Right ventricle myocardium inferior (tissue), 1 donor: ENCODE results near the gene URI1. TPM values are rescaled to one million over a fixed set of nuclear protein-coding genes. Genes with fewer than 3 reads are reported as not detected.
"Not testable (repeated sequence)": the region's sequence is repeated elsewhere in the genome, so short reads cannot be mapped to it uniquely, and the experiment has no call there.

Source experiments
- ATAC-seq: fragments of 200-7000 bp; cut with Tn5 transposase; one replicate; pipeline ENCODE4 v1.9.1; 2020; ENCODE audit warnings: mild to moderate bottlenecking, moderate library complexity
- DNase-seq: peaks from one replicate; pipeline ENCODE4 v3.0.0; 2021; ENCODE audit errors: missing footprints
- intact Hi-C: fragments of 100-400 bp; cut with DNase I; formaldehyde crosslinking; loops from one replicate; pipeline ENCODE4 v1.11.0; 2022
- total RNA-seq: library from RNA; stranded (reverse); fragmentation: NEBNext Ultra II Directional; extraction: Animal tissue kit (Norgen Biotek cat#: 25700); gene quantifications from one replicate; pipeline ENCODE4 v1.2.1, GENCODE V29; 2021
- donor health status: DM: no; HTN: yes; CAD: no; lungs with severe emphysema.

Gene URI1
- total RNA-seq, 1 donor from 2014 or later, result 43.0 TPM

DNA sequence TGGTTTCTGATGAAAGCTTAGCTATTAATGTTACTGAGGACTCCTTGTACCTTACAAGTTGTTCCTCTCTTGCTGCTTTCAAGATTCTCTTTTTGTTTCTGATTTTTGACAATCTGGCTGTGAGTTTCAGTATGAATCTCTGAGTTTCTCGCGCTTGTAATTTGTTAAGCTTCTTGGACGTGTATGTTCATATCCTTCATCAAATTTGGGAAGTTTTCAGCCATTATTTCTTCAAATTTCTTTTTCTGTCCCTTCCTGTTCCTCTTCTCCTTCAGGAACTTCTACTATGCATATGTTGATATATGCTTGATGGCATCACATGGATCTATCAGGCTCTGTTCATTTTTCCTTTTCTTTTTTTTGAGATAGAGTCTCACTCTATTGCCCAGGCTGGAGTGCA lies 5.6 kb upstream of the URI1 start:
- intact Hi-C loops, result no loop called here
- no peak for DNase-seq
- ATAC-seq, result no peak

DNA sequence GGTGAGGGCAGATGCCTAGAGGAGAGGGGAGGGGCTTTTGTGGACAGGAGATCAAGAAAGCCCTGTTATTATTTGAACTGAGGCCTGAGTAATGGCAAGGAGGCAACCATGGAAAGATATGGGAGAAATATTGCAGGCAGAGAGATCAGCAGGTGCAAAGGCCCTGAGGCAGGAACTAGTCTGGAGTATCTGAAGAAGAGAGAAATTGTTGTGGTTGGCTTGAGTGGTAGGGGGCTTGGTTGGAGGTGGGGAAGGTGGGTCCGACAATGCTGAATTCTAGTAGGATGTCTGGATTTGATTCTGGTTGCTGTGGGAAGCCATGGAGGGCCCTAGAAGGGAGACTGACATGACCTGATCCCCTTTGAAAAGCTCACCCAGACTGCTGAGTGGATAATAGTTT lies 2.4 kb upstream of the URI1 start:
- no peak for DNase-seq
- ATAC-seq, result no peak
- intact Hi-C loops, result no loop called here

DNA sequence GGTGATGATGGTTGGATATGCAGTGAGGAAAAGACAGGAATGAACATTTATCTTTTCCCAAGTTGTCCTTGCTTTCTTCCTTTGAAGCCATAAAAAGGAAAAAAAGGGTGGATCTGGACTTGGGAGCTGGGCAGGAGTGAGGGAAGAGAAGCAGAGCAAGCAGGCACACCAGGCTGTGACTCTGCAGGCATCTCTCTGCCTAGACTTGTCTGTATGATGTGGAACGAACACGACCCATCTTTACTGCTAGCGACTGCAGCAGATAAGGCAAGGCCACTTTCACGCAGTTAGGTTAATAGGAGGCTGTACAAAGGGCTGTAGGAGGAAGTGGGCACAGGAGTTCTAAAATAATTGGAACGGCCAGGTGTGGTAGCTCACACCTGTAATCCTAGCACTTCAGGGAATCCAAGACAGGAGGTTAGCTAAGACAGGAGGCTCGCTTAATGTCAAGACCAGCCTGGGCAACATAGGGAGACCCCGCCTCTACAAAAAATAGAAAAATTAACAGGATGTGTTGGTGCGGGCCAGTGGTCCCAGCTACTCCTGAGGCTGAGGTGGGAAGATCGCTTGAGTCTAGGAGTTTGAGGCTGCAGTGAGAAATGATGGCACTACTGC lies 961 bp upstream of the URI1 start:
- intact Hi-C loops, result no loop called here
- no peak for DNase-seq
- ATAC-seq, result no peak

DNA sequence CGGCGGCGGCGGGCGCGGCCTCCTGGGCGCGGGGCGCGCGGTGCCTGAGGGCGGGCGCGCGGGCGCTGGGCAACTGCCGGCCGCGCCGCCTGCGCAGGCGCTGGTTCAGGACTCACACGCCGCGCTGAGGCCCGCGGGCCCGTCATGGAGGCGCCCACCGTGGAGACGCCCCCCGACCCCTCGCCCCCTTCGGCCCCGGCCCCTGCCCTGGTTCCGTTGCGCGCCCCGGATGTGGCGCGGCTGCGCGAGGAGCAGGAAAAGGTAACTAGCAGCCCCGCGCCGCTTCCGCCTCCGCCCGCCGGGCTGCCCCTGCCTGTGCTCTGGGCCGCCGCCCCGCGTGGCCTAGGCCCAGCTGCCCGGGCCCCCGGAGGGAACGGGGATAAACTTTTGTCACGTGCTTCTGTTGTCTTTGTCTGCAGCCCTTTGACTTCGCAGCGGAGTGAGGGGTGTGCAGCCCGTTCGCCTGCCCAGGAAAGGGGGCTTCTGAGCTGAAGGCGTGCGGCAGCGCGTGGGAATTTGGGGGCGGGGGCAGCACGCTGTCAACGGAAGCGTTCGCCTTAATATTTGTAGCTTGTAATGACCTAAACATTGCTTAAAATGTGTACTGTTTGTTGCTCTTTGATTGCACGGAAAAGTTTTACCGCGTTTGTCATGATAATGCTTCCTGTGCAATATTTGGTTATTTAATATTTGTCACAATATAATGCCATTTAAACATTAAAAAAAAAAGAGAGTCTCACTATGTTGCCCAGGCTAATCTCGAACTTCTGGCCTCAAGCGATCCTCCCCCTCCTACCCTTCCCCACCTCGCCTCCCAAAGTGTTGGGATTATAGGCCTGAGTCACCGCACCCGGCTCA lies 594 bp downstream of the URI1 start:
- DNase-seq (peak; percentile 80), ATAC-seq (peak; percentile 69)
- intact Hi-C loops, result no loop called here

DNA sequence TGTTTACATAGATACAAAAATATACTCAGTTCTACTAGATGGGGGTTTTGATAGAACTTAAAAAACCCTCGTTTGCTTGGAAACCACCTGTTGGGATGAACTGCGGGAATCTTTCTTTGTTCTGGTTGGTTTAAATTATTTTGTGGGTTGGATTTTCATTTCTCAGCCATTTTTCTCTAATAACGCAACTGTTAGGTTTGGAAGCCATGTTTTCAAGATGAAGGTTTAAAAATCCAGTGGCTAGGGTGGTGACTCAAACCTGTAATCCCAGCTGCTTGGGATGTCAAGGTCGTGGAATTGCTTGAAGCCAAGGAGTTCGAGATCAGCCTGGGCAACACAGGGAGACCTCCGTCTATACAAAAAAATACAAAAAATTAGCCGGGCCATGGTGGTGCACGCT lies 1.6 kb downstream of the URI1 start:
- ATAC-seq, result no peak
- intact Hi-C loops, result no loop called here

DNA sequence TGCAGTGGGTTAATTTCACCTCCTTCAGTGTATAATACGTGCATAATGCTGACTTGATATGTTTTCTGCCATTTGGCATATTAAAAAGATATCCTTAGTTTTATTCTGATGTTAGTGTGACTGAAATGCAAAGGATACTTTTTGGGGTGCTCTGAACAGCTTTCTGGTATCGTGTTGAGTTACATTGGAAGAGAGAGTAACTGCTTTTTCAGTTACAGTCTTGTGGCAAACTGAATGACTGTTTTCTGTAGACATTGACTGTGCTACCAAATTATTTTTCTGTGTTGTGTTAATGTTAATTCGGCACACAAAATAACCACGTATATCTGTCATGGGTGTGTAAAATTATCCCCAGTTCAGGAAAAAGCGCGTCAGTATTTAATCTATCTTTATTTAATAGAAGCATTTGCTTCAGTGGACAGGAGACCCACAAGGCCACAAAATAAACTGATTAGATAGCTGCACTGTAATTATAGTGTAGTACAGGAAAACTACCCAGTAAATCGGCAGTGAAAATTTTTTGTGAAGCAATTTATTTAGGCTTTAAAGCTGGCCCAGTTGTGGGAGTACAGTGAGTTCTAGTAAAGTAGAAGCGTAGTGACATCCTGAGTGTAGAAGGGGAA lies 2.5 kb downstream of the URI1 start:
- intact Hi-C loops, result no loop called here
- ATAC-seq (no peak), DNase-seq (no peak)

More for the DNA sequence above, 1.6 kb downstream of the URI1 start:
- no peak for DNase-seq

DNA sequence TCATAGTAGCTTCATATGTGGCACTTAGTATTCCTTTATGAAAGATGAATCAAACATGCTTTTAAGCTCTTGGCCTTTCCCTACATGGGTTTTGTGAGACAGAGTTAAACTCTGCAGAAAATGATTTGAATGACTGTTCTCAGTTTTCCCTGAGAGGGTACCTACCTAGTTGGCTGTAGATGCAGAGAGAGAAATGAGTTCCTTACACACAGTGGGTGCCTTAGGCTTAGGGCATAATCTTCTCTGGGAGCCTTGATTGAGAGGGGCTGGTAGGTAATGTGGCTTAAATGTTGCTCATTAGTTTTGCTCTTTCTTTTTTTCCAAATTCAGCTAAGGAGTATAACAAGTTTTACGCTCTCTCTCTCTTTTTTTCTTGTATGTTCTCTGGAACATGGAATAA lies 3.0 kb downstream of the URI1 start:
- intact Hi-C loops, result no loop called here
- ATAC-seq (no peak), DNase-seq (no peak)

DNA sequence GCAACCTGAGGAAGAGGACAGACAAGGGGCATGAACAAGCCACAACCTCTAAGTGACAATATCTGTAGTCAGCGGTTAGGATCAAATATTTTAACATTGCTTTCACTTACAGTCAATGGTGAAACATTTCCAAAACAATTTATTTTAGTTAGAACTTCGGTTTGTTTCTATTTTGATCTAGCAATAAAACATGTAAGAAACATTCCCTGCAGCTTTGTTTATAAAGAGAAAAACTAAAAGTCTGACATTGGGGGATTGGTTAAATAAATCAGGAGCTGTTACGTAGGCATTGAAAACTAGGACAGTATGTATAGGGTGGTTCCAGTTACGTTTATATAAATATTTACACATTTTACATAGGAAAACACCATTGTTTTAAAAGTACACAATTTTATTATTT lies 3.4 kb downstream of the URI1 start:
- intact Hi-C loops, result no loop called here
- ATAC-seq (no peak), DNase-seq (no peak)

DNA sequence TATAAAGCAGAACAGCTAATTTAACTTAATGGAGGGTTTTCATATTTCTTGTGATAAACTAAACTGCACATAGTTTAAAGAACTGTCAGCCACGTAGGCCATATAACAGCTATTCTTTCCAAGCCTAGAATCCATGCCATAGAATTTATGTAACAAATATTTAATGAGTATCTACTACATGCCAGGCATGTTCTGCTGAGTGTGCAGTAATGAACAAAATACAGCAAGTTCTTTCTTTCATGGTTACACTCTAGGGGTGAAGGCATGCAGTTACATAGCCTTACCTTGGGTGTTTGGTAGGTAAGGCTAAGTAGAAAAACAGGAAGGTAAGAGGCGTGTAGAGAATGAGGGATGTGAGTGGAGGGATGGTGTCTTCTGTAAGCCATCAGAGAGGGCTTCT lies 4.6 kb downstream of the URI1 start:
- ATAC-seq (no peak), DNase-seq (no peak)
- intact Hi-C loops, result no loop called here

DNA sequence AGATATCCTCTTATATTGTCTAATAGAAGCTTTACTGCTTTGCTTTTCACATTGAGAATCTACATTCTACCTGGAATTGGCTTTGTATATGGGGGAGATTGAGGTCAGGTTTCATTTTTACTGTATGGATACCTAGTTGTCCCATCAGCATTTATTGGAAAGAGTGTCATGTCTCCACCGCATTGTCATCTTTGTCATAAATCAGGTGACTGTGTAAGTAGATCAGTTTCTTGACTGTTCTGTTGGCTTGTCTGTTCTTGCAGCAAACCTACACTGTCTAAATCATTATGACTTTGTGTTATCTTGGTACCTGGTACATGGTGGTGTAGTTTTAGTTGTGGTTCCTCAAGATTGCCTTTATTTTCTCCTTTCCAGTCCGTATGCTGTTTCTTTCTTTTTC lies 5.8 kb downstream of the URI1 start:
- no peak for ATAC-seq
- DNase-seq, result no peak
- intact Hi-C loops, result no loop called here

DNA sequence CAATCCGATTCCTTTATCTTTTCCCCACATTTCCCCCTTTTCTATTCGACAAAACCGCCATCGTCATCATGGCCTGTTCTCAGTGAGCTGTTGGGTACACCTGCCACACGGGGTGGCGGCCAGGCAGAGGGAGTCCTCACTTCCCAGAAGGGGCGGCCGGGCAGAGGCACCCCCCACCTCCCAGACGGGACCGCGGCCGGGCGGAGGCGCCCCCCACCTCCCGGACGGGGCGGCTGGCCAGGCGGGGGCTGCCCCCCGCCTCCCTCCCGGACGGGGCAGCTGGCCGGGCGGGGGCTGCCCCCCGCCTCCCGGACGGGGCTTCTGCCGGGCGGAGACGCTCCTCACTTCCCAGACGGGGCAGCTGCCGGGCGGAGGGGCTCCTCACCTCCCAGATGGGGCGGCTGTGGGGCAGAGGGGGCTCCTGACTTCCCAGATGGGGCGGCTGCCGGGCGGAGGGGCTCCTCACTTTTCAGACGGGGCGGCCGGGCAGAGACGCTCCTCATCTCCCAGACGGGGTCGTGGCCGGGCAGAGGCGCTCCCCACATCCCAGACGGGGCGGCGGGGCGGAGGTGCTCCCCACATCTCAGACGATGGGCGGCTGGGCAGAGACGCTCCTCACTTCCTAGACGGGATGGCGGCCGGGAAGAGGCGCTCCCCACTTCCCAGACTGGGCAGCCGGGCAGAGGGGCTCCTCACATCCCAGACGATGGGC lies 6.9 kb downstream of the URI1 start:
- ATAC-seq, intact Hi-C loops, DNase-seq: not testable (repeated sequence)

DNA sequence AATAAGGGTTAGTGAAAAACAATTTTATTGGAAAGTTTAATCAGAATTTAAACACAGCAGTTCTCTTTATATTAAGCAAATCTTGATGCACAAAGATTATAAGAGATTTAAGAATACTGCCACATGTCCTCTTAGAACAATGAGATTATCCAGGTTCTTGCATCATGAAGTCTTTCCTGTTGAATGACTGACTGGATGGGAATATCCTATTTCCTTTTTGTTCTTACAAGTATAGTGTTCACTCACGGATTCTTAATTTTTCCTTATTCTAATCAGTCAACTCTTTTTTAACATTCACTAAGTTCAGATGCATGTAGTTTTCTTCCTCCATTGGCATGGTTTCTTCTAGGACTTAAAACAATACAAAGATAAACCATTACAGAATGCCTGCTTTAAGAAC lies 10.1 kb downstream of the URI1 start:
- DNase-seq (no peak), ATAC-seq (no peak)
- intact Hi-C loops, result no loop called here

DNA sequence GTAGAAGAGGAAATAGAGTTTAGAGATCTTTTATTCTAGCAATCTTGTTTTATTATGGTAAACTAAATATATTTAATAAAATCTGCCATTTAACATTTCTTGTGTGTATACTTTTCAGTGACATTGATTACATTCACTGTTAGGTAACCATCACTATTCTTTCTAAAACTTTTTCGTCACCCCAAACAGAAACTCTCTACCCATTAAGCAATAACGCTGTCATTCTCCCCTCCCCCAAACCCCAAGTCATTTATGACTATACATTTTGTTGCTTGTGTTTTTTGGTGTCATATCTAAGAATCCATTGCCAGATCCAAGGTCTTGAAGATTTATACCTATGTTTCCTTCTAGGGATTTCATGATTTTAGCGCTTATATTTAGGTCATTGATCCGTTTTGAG lies 10.6 kb downstream of the URI1 start:
- intact Hi-C loops, result no loop called here
- DNase-seq (no peak), ATAC-seq (no peak)

DNA sequence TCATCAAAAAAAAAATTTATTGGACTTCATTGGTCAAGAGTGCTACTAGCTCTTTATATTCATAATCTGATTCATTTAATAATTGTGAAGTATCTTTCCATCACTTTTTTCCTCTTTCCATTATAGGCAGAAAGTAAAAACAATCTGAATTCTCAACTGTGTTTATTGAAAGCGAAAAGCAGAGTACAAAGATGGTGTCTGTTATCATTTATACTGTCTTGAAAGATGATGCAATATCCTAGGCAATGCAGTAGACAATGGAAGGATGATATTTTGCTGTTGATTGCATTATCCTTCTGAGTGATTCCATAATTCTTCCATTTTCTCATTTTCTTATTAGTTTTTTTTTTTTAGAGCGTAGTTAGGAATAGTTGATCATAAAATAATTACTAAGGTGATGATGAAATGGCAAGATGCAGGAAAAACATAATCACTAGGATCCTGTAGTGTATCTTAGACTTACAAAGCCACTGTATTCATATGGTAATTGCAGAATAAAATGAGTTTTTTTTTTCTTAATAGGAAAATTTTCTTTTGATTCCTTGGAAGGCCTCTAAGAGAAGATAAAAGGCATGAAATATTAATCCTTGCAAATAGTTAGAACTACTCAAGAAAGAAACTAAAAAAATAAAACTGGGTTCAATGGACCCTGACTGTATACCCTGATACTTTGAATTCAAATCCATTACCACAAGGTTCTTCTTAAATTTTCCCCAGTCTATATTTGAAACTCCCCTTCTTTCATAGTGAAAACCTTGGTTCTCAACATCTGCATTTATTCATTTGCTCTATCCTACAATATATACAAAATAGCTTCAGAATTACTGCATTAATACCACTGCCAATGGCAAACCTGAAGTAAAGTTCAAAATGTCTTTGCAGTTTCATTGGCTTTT lies 11.6 kb downstream of the URI1 start:
- intact Hi-C loops, result no loop called here
- no peak for ATAC-seq
- no peak for DNase-seq

DNA sequence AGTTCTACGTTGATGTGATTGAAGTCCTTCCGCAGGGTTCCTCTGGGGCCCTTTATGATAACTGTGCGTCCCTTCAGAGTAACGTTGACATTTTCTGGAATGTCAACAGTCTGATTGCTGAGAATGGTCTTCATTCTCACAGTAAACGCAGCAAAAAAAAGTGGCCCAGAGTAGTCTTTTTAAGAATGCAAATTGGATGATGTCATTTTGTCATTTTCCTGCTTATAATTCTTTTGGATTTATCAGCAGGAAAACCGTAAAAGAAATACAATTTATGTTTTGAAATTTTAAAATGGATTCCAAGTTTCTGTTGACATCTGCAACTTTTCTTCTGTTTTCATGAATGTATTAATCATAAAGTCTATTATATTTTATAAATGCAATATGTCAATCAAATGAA lies 14.8 kb downstream of the URI1 start:
- DNase-seq, result no peak
- intact Hi-C loops, result no loop called here
- ATAC-seq, result no peak

DNA sequence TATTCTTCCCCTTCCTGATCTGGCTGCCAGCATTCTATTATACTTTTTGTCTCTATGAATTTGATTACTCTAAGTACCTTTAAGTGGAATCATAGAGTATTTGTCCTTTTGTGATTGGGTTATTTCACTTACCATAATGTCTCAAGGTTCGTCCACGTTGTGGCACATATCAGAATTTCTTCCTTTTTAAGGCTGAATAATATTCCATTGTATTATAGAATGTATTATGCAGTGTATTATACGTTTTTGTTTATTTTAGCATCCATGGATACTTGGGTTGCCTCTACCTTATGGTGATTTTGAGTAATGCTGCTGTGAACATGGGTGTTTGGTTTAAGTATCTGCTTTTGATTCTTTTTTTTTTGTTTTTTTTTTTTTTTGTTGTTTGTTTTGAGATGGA lies 19.3 kb downstream of the URI1 start:
- ATAC-seq (no peak), DNase-seq (no peak)
- intact Hi-C loops, result no loop called here

DNA sequence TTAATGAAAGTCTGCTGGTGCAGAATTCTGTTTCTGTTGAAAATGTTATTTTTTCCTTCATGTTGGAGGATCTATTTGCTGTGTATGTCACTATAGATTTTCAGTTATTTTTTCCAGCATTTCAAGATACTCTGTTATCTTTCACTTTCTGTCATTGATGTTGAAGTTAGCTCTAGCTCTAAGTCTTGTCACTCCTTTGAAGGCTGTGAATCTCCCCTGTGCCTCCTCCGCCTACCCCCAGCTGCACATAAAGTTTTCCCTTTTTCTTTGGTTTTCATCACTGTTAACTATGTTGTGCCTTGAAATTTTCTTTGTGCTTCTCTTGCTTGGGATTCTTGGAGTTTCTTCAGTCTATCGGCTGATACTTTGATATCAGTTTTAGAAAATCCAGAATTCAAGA lies 20.8 kb downstream of the URI1 start:
- intact Hi-C loops, result no loop called here
- ATAC-seq (no peak), DNase-seq (no peak)

DNA sequence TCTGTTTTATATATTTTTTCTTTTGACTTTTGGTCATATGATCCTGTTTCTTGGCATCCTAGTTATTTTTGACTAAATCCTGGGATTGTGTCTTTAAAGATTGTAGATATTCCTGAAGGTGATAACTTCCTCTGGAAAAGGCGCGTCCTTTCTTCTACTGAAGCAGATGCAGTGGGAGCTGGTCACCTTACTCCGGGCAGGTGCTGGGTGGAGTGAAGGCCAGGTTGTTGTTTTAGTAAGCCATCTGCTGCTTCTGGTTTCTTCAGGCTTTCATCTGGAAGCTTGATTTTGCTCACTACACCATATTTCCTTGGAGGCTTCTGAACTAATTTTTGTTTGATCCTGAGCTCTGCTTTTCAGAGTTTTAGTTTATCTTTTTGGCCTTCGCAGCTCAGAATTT lies 21.5 kb downstream of the URI1 start:
- ATAC-seq, result no peak
- no peak for DNase-seq
- intact Hi-C loops, result no loop called here

DNA sequence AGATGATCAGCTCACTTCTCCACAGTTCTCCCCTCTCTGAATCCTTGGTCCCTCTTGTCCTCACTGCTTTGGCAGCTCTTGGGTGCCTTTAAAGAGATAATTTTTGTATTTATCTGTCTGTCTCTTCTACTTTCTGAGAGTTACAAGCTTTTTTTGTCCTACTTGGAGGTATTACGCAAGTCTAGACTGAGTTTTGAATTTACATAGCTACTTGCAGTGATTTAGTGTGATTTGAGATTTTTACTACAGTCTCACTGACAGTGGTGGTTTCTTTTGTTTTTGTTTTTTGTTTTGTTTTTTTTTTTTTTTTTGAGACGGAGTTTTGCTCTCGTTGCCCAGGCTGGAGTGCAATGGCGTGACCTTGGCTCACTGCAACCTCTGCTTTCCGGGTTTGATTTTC lies 22.1 kb downstream of the URI1 start:
- no peak for ATAC-seq
- intact Hi-C loops, result no loop called here
- no peak for DNase-seq
